ENCODE measurements around the gene GSTP1. TPM values are rescaled to one million over a fixed set of nuclear protein-coding genes. Genes with fewer than 3 reads are reported as not detected.

Gene GSTP1
- total and polyA plus RNA-seq, 9 of the 15 experiments (the other 6 are each of a cell fraction or from before 2014, with no cell fraction given): 592 to 2,150 (median 1,204) TPM

- FAIRE-seq (no peak), ATAC-seq (peak; percentile 81), DNase-seq (ENCODE audit: extremely low read depth in 1 of 4, low spot score in 3 of 4) (peak; percentile 37 to 66 (median 56))
- H3K36me3 ChIP-seq (ENCODE audit: control insufficient read depth, insufficient read depth, low read length): no peaks in the 10 kb centered on the region
- 58% methylated on average over 13 of the region's 14 CpGs for WGBS (ENCODE audit: insufficient coverage, low coverage, missing lambda C conversion rate)
- ChIA-PET POLR2A (interaction anchor here (0.6 to 1.5 kb wide), 6 partner anchors 13 to 165 kb away, joined by 3 to 6 read pairs (median 3); partner anchors contain the start of gene NUDT8), CTCF (ENCODE audit: low intra/inter-chr PET ratio) (interaction anchor here (0.6 kb wide), 1 partner anchor 53 kb away, joined by 3 read pairs; the partner anchor contains the start of gene NUDT8)
- BruUV-seq (replicated peaks): no TSS peak
- no peaks in the 10 kb centered on the region for H3K79me2 ChIP-seq (ENCODE audit: control insufficient read depth, insufficient read depth, low read length)
- no peaks in the 10 kb centered on the region for H4K20me1 ChIP-seq (replicated peaks; ENCODE audit: control insufficient read depth, insufficient read depth, low read length)
- H3K9me3 ChIP-seq (replicated peaks; ENCODE audit: control insufficient read depth, insufficient read depth, low read depth, low read length): no peaks in the 10 kb centered on the region
- no peaks in the 10 kb centered on the region for H3K9me1 ChIP-seq (ENCODE audit: control insufficient read depth, insufficient read depth, low read length)
- no peak overlapping the region for H3K27ac ChIP-seq (ENCODE audit: extremely low read depth, low read depth, low read length)
- H3K9ac ChIP-seq (ENCODE audit: insufficient read depth in 1 of 2, low read depth in 2 of 2, low read length in 2 of 2): peak overlapping the region in 1 of 2 experiments; percentile 31; a peak in 1 of 4 replicates
- intact Hi-C loops (cut with micrococcal nuclease) (loop anchor here (5.0 kb wide), 2 partner anchors 65 to 80 kb away; no protein-coding TSS in a partner anchor), in situ Hi-C loops (cut with MboI) (no loop called here)
- H3K4me2 ChIP-seq (ENCODE audit: insufficient read depth, low read length): no peak overlapping the region; the same call in 1 of the 2 replicates
- no peaks in the 10 kb centered on the region for H3K27me3 ChIP-seq (ENCODE audit: control insufficient read depth in 2 of 2, insufficient read depth in 2 of 2, low read length in 2 of 2)
- 0 out of 2 replicates have a peak overlapping the region, but pooled peaks have one; percentile 38 for H2AFZ ChIP-seq (ENCODE audit: low read depth, low read length)
- H3K4me3 ChIP-seq: no peak overlapping the region
- H3K4me1 ChIP-seq (replicated peaks in 1 of 2; ENCODE audit: control insufficient read depth in 2 of 2, insufficient read depth in 2 of 2, low read length in 2 of 2): peaks cover 26 to 29% of the 10 kb centered on the region in 2 experiments
- 0 out of 2 replicates have a peak, but pooled peaks have one; percentile 39 for TF ChIP-seq ARID2 (IDR thresholded peaks at IDR 0.05)
- peak; percentile 86 for TF ChIP-seq ZKSCAN1 (IDR thresholded peaks at IDR 0.05; ENCODE audit: low read depth, low read length)
- TF ChIP-seq REST (IDR thresholded peaks at IDR 0.05; ENCODE audit: borderline replicate concordance): peak; percentile 55; the same call in 1 of the 2 replicates
- no peak for TF ChIP-seq REST (CRISPR knock-in tag; IDR thresholded peaks at IDR 0.05; ENCODE audit: low read depth)
- peak; percentile 40; the same call in 1 of the 2 replicates for TF ChIP-seq SMC3 (conservative IDR thresholded peaks at IDR 0.05; ENCODE audit: insufficient read depth, low read depth, low read length)
- no peak for TF ChIP-seq GTF2A2 (tag; IDR thresholded peaks at IDR 0.05)
- 0 out of 2 replicates have a peak, but pooled peaks have one; percentile 26 for TF ChIP-seq PKNOX1 (IDR thresholded peaks at IDR 0.05)
- no peak for TF ChIP-seq MAFF (IDR thresholded peaks at IDR 0.05; ENCODE audit: low read length)
- TF ChIP-seq CC2D1A (IDR thresholded peaks at IDR 0.05): peak; percentile 26; the same call in 1 of the 2 replicates
- TF ChIP-seq MNT (conservative IDR thresholded peaks at IDR 0.05): no peak
These were observed 6.7 kb upstream of the GSTP1 start for GRCh38 chr11:67576735-67577475.
